GM18499 (cell line): ENCODE measurements around the gene MYH1.
"Not testable (repeated sequence)": the region's sequence is repeated elsewhere in the genome, so short reads cannot be mapped to it uniquely, and the experiment has no call there.

Experiments
- ATAC-seq: cut with Tn5 transposase; IDR thresholded peaks from one replicate; pipeline ENCODE4 v1.9.1; 2021; ENCODE audit warnings: moderate number of reproducible peaks; ENCODE audit not compliant: insufficient read depth, unreplicated experiment

MYH1 gene

GRCh38 chr17:10518271-10519037 lies at the start of gene MYH1:
TSS of gene MYH1 (minus strand) at chr17:10518542. CDS start at chr17:10516642, 1,900 bp downstream.
- ATAC-seq: no peak

GRCh38 chr17:10563991-10564660 lies 45.8 kb upstream of the MYH1 start:
- no peak for ATAC-seq

- ATAC-seq: no peak
Measured at GRCh38 chr17:10558049-10558448, 39.7 kb upstream of the MYH1 start.

- ATAC-seq: no peak
Measured at GRCh38 chr17:10557422-10557821, 39.1 kb upstream of the MYH1 start.

- no peak for ATAC-seq
Measured at GRCh38 chr17:10556301-10557005, 38.1 kb upstream of the MYH1 start.

GRCh38 chr17:10550014-10550413 lies 31.7 kb upstream of the MYH1 start:
- no peak for ATAC-seq

GRCh38 chr17:10549096-10549842 lies 30.9 kb upstream of the MYH1 start, which contains the start of gene MYH2:
TSS of gene MYH2 (minus strand) at chr17:10549658. CDS start at chr17:10547920, 1,738 bp downstream.
- no peak for ATAC-seq

GRCh38 chr17:10547351-10547750 lies 29.0 kb upstream of the MYH1 start:
- ATAC-seq: no peak

GRCh38 chr17:10543486-10543885 lies 25.1 kb upstream of the MYH1 start:
- not testable (repeated sequence) for ATAC-seq

- not testable (repeated sequence) for ATAC-seq
Measured at GRCh38 chr17:10541179-10541578, 22.8 kb upstream of the MYH1 start.

- no peak for ATAC-seq
Measured at GRCh38 chr17:10532026-10532425, 13.7 kb upstream of the MYH1 start.

GRCh38 chr17:10527419-10527818 lies 9.1 kb upstream of the MYH1 start:
- no peak for ATAC-seq

- no peak for ATAC-seq
Measured at GRCh38 chr17:10526517-10526916, 8.2 kb upstream of the MYH1 start.

GRCh38 chr17:10523064-10523463 lies 4.7 kb upstream of the MYH1 start:
- no peak for ATAC-seq

GRCh38 chr17:10521949-10522348 lies 3.6 kb upstream of the MYH1 start:
- no peak for ATAC-seq

- ATAC-seq: no peak
Measured at GRCh38 chr17:10516638-10517037, 1.7 kb downstream of the MYH1 start.

GRCh38 chr17:10516065-10516464 lies 2.3 kb downstream of the MYH1 start:
- no peak for ATAC-seq

GRCh38 chr17:10513299-10514067 lies 4.9 kb downstream of the MYH1 start:
- ATAC-seq: no peak

GRCh38 chr17:10512856-10513255 lies 5.5 kb downstream of the MYH1 start:
- ATAC-seq: no peak

- no peak for ATAC-seq
Measured at GRCh38 chr17:10499950-10500349, 18.4 kb downstream of the MYH1 start.
